Measurements from ENCODE around the gene SH3PXD2A. TPM values are rescaled to one million over a fixed set of nuclear protein-coding genes. Genes with fewer than 3 reads are reported as not detected.
"Not testable (repeated sequence)": the region's sequence is repeated elsewhere in the genome, so short reads cannot be mapped to it uniquely, and the experiment has no call there.

The SH3PXD2A gene
- total and polyA plus RNA-seq, 5 donors from 2014 or later = 0.24 to 15.4 (median 0.47) TPM

DNA sequence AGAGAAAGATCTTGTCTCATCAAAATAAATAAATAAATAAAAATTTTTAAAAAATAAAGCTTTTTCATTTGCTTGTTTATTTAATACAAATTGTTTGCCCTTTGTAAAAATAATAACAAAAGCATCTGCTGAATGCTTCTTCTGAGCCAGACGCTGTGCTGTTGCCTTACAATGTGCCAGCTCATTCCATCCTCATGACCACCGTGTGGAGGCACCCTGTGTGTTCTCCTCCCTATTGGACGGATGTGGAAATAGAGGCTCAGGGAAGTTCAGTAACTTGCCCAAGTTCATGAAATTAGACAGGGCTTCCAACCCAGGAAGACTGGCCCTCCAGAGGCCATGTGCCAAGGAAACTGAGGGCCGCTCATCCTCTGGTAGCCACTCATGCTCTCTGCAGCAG, 120.6 kb downstream of the SH3PXD2A start:
- peaks cover 0 to 2% (median 0%) of the 10 kb centered on the region in 7 donors for H3K9me3 Mint-ChIP-seq
- H3K4me3 ChIP-seq (ENCODE audit: low read depth, low read length) = no peak overlapping the region
- no peaks in the 10 kb centered on the region for H3K27me3 ChIP-seq (ENCODE audit: control insufficient read depth, insufficient read depth, low read length)
- no peak overlapping the region for H3K27ac ChIP-seq (ENCODE audit: insufficient read depth, low read length, poor library complexity, severe bottlenecking)
- peaks cover 3 to 23% (median 8%) of the 10 kb centered on the region in 4 donors for H3K4me1 Mint-ChIP-seq
- no peak overlapping the region for H3K27ac Mint-ChIP-seq
- no peaks in the 10 kb centered on the region for H3K36me3 ChIP-seq (ENCODE audit: control insufficient read depth, insufficient read depth, low read length)
- ATAC-seq (ENCODE audit: low read depth in 2 of 2) (no peak), DNase-seq (no peak)
- H3K27me3 Mint-ChIP-seq = no peaks in the 10 kb centered on the region
- no peak overlapping the region for H3K4me3 Mint-ChIP-seq
- H3K36me3 Mint-ChIP-seq = no peaks in the 10 kb centered on the region
- H3K9me3 ChIP-seq (ENCODE audit: control insufficient read depth in 2 of 2, low read length in 2 of 2) = no peaks in the 10 kb centered on the region
- peaks cover 8% of the 10 kb centered on the region for H3K4me1 ChIP-seq (ENCODE audit: control insufficient read depth, insufficient read depth, low read length, poor library complexity, severe bottlenecking)

DNA sequence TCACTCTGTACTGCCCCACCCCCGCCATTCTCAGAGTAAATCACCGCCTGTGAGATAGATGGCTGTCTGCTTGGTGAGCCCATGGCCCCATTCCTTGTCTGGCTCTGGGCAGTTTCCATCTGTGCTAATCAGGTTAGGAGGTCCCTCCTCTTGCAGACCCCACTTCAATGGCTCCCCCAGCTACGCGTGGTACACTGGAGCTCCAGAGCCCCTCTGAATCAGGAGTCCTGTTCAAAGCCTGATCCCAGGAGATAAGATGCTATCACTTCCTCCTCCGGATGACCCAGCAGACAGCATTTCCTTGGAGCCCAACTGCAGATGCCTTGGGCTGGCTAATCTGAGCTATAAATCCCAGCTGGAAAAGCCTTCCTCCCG, 122.3 kb downstream of the SH3PXD2A start:
- Histone ChIP-seq H3K4me1 (ENCODE audit: control insufficient read depth, insufficient read depth, low read length, poor library complexity, severe bottlenecking) (peaks cover 8% of the 10 kb centered on the region), H3K9me3 (ENCODE audit: control insufficient read depth in 2 of 2, low read length in 2 of 2) (no peaks in the 10 kb centered on the region), H3K27me3 (ENCODE audit: control insufficient read depth, insufficient read depth, low read length) (no peaks in the 10 kb centered on the region), H3K27ac (ENCODE audit: insufficient read depth, low read length, poor library complexity, severe bottlenecking) (no peak overlapping the region), H3K36me3 (ENCODE audit: control insufficient read depth, insufficient read depth, low read length) (no peaks in the 10 kb centered on the region), H3K4me3 (ENCODE audit: low read depth, low read length) (no peak overlapping the region)
- DNase-seq (no peak), ATAC-seq (ENCODE audit: low read depth in 2 of 2) (no peak)
- Mint-ChIP-seq H3K36me3 (no peaks in the 10 kb centered on the region), H3K27me3 (no peaks in the 10 kb centered on the region), H3K4me3 (no peak overlapping the region), H3K27ac (no peak overlapping the region), H3K9me3 (no peaks in the 10 kb centered on the region), H3K4me1 (peaks cover 3 to 23% (median 8%) of the 10 kb centered on the region in 4 donors)

DNA sequence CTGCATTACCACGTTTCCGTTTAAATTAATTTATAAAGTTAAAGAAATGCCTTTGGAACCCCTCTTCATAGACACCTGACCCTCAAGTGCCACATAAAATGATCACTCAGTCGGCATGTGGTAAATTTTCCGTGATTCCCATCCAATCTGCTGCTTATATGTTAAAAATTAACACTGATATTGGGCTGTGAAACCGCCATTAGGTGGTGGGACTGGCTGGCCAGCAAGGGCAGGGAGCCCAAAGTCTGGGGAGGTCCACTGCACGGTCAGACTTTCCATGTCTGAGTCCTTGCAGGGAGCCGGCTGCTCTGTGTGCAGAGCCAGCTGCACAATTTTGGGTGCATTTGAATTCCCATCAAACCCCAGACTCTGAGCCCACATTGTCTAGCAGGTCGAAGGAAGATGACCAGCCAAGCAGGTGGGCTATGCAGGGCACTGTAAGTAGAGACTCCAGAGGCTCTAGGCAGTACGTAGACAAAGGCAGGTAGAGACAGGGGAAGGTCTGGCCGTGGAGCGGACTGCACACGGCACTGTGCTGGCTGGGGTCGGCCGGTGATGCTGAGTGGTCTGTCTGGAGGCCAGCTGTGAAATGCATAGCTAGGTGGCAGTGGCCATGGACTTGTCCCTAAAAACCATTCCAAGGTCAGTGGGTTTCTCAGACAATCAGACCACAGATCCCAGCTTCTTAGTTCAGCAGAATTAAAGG, 122.9 kb downstream of the SH3PXD2A start:
- ATAC-seq (ENCODE audit: low read depth in 2 of 2) (no peak), DNase-seq (no peak)
- Mint-ChIP-seq H3K36me3 (no peaks in the 10 kb centered on the region), H3K27me3 (no peaks in the 10 kb centered on the region), H3K4me1 (peaks cover 3 to 23% (median 8%) of the 10 kb centered on the region in 4 donors), H3K4me3 (no peak overlapping the region), H3K9me3 (no peaks in the 10 kb centered on the region), H3K27ac (peak overlapping the region in 1 of 3 donors; percentile 11)
- no peaks in the 10 kb centered on the region for H3K9me3 ChIP-seq (ENCODE audit: control insufficient read depth in 2 of 2, low read length in 2 of 2)
- H3K27ac ChIP-seq (ENCODE audit: insufficient read depth, low read length, poor library complexity, severe bottlenecking) = no peak overlapping the region
- no peaks in the 10 kb centered on the region for H3K36me3 ChIP-seq (ENCODE audit: control insufficient read depth, insufficient read depth, low read length)
- no peaks in the 10 kb centered on the region for H3K27me3 ChIP-seq (ENCODE audit: control insufficient read depth, insufficient read depth, low read length)
- peaks cover 8% of the 10 kb centered on the region for H3K4me1 ChIP-seq (ENCODE audit: control insufficient read depth, insufficient read depth, low read length, poor library complexity, severe bottlenecking)
- H3K4me3 ChIP-seq (ENCODE audit: low read depth, low read length) = no peak overlapping the region

DNA sequence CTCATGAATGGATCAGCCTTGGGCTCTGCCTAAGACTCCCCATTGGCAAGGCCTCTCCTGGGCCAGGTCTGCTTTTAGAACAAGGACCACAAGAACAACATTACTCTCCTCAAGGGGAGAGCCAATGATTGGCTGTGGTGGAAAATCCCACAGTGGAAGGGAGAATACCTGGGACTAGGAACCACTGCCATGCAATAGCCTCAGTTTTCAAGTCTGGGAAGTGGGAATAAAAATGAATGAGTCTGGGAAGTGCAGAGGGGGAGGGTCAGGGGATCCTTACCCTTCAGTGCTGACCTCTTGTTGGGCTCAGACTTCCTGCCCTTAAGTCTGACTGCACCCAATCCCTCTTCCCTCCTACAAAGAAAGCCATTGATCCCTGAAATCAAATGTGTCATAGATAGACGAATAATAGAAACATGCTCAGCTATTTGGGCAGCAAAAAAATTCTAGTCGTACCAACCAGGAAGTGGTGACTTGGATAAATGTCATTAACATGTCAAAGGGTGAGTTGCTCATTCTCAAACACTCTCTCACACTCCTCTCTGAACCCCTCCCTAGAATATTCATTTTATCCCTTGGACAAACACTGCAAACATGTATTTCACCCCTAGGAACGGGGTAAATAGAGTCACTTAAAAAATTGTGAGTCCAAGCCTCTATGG, 123.6 kb downstream of the SH3PXD2A start:
- Histone ChIP-seq H3K36me3 (ENCODE audit: control insufficient read depth, insufficient read depth, low read length) (no peaks in the 10 kb centered on the region), H3K27me3 (ENCODE audit: control insufficient read depth, insufficient read depth, low read length) (no peaks in the 10 kb centered on the region), H3K27ac (ENCODE audit: insufficient read depth, low read length, poor library complexity, severe bottlenecking) (no peak overlapping the region), H3K4me1 (ENCODE audit: control insufficient read depth, insufficient read depth, low read length, poor library complexity, severe bottlenecking) (peaks cover 8% of the 10 kb centered on the region), H3K9me3 (ENCODE audit: control insufficient read depth in 2 of 2, low read length in 2 of 2) (no peaks in the 10 kb centered on the region), H3K4me3 (ENCODE audit: low read depth, low read length) (no peak overlapping the region)
- Mint-ChIP-seq H3K27ac (peak overlapping the region in 1 of 3 donors; percentile 27), H3K27me3 (no peaks in the 10 kb centered on the region), H3K36me3 (peaks cover 3% of the 10 kb centered on the region), H3K4me1 (peaks cover 3 to 19% (median 6%) of the 10 kb centered on the region in 4 donors), H3K9me3 (no peaks in the 10 kb centered on the region), H3K4me3 (no peak overlapping the region)
- ATAC-seq (ENCODE audit: low read depth in 2 of 2) (no peak), DNase-seq (no peak)

DNA sequence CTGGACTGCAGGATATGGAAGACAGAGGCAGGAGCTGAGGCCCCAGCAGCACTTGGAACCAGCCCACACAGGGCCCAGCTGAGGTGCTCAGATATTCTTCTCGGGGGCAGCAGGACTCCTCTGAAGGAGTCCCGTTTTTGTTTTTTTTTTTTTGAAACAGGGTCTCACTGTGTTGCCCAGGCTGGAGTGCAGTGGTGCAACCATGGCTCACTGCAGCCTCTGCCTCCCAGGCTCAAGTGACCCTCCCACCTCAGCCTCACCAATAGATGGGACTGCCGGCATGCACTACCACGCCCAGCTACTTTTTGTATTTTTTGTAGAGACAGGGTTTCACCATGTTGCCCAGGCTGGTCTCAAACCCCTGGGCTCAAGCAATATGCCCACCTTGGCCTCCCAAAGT, 124.3 kb downstream of the SH3PXD2A start:
- Mint-ChIP-seq H3K27ac (peak overlapping the region in 1 of 3 donors; percentile 84), H3K4me1 (peaks cover 0 to 17% (median 5%) of the 10 kb centered on the region in 4 donors)
- not testable (repeated sequence) for H3K36me3 ChIP-seq (ENCODE audit: control insufficient read depth, insufficient read depth, low read length); H3K36me3 Mint-ChIP-seq; H3K4me3 ChIP-seq (ENCODE audit: low read depth, low read length); ATAC-seq (ENCODE audit: low read depth in 2 of 2); H3K27me3 Mint-ChIP-seq; H3K27ac ChIP-seq (ENCODE audit: insufficient read depth, low read length, poor library complexity, severe bottlenecking); DNase-seq; H3K27me3 ChIP-seq (ENCODE audit: control insufficient read depth, insufficient read depth, low read length); H3K4me3 Mint-ChIP-seq; H3K9me3 ChIP-seq (ENCODE audit: control insufficient read depth in 2 of 2, low read length in 2 of 2); H3K9me3 Mint-ChIP-seq; H3K4me1 ChIP-seq (ENCODE audit: control insufficient read depth, insufficient read depth, low read length, poor library complexity, severe bottlenecking)

DNA sequence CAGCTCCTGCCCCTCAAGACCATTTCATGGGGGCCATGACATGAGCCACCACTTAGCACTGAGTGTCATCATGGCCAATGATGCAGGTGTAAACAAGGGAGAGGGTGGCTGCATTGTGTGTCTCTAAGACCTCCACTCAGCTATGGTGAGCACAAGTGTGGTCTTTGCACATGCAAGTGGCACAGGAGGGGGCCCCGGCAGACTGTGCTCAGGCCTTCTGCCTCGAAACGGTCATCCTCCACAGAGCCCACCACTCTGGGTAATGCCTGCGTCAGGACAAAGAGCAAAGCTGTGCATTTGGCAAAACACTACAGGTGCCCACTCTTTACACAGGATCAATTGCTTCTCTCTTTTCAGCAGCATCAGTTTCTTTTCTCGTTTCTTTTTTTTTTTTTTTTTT, 125.5 kb downstream of the SH3PXD2A start:
- no peaks in the 10 kb centered on the region for H3K36me3 ChIP-seq (ENCODE audit: control insufficient read depth, insufficient read depth, low read length)
- DNase-seq (no peak), ATAC-seq (ENCODE audit: low read depth in 2 of 2) (no peak)
- H3K36me3 Mint-ChIP-seq = peaks cover 6% of the 10 kb centered on the region
- H3K4me1 Mint-ChIP-seq = peaks cover 0 to 17% (median 5%) of the 10 kb centered on the region in 4 donors
- H3K9me3 Mint-ChIP-seq = no peaks in the 10 kb centered on the region
- H3K9me3 ChIP-seq (ENCODE audit: control insufficient read depth in 2 of 2, low read length in 2 of 2) = no peaks in the 10 kb centered on the region
- H3K4me3 Mint-ChIP-seq = no peak overlapping the region
- H3K27ac Mint-ChIP-seq = peak overlapping the region in 1 of 3 donors; percentile 84
- H3K27me3 ChIP-seq (ENCODE audit: control insufficient read depth, insufficient read depth, low read length) = no peaks in the 10 kb centered on the region
- peaks cover 8% of the 10 kb centered on the region for H3K4me1 ChIP-seq (ENCODE audit: control insufficient read depth, insufficient read depth, low read length, poor library complexity, severe bottlenecking)
- no peak overlapping the region for H3K4me3 ChIP-seq (ENCODE audit: low read depth, low read length)
- H3K27ac ChIP-seq (ENCODE audit: insufficient read depth, low read length, poor library complexity, severe bottlenecking) = no peak overlapping the region
- H3K27me3 Mint-ChIP-seq = no peaks in the 10 kb centered on the region

DNA sequence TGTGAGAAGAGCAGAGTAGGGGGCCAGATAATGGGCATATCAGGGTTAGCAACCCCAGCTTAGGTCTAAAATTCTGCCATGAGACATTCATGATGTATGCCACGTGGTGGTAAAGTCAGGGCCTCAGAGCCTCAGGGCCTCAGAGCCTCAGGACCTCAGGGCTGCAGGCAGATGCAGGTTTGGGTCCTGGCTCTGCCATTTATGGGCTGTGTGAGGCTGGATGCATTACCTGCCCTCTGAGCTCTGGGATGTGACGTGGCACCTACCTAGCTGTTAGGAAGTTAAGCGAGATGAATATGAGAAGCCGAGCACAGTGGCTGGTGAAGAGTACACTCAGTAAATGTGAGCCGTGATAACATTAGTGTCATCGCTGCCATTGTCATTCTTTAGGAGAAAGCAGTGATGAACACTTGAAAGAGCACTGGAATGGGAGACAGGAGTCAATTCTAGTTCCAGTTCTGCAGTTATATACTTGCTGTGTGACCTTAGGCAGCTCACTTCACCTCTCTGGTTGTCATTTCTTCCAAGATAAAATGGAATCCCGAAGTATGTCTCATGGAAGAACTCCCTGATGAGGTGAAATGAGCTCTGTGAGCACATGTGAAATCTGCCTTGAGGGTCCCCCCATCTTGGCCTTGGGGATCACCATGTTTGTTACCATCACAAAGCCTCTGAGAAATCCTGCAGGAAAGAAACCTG, 127.2 kb downstream of the SH3PXD2A start:
- no peaks in the 10 kb centered on the region for H3K36me3 ChIP-seq (ENCODE audit: control insufficient read depth, insufficient read depth, low read length)
- H3K9me3 ChIP-seq (ENCODE audit: control insufficient read depth in 2 of 2, low read length in 2 of 2) = no peaks in the 10 kb centered on the region
- H3K4me3 ChIP-seq (ENCODE audit: low read depth, low read length) = no peak overlapping the region
- peak overlapping the region in 2 of 3 donors; percentile 30 to 60 for H3K27ac Mint-ChIP-seq
- H3K4me1 Mint-ChIP-seq = peaks cover 0 to 17% (median 5%) of the 10 kb centered on the region in 4 donors
- H3K4me3 Mint-ChIP-seq = no peak overlapping the region
- no peaks in the 10 kb centered on the region for H3K27me3 ChIP-seq (ENCODE audit: control insufficient read depth, insufficient read depth, low read length)
- no peaks in the 10 kb centered on the region for H3K9me3 Mint-ChIP-seq
- H3K27ac ChIP-seq (ENCODE audit: insufficient read depth, low read length, poor library complexity, severe bottlenecking) = no peak overlapping the region
- DNase-seq = no peak
- no peak for ATAC-seq (ENCODE audit: low read depth in 2 of 2)
- H3K27me3 Mint-ChIP-seq = no peaks in the 10 kb centered on the region
- H3K4me1 ChIP-seq (ENCODE audit: control insufficient read depth, insufficient read depth, low read length, poor library complexity, severe bottlenecking) = peaks cover 8% of the 10 kb centered on the region
- peaks cover 8% of the 10 kb centered on the region for H3K36me3 Mint-ChIP-seq
